Measurements from ENCODE around the gene TUSC2. TPM values are rescaled to one million over a fixed set of nuclear protein-coding genes. Genes with fewer than 3 reads are reported as not detected.

The TUSC2 gene
- total and polyA plus RNA-seq, 2 donors (not counting 1 experiment from before 2014, with no cell fraction given), result 28.2 to 29.3 TPM

DNA sequence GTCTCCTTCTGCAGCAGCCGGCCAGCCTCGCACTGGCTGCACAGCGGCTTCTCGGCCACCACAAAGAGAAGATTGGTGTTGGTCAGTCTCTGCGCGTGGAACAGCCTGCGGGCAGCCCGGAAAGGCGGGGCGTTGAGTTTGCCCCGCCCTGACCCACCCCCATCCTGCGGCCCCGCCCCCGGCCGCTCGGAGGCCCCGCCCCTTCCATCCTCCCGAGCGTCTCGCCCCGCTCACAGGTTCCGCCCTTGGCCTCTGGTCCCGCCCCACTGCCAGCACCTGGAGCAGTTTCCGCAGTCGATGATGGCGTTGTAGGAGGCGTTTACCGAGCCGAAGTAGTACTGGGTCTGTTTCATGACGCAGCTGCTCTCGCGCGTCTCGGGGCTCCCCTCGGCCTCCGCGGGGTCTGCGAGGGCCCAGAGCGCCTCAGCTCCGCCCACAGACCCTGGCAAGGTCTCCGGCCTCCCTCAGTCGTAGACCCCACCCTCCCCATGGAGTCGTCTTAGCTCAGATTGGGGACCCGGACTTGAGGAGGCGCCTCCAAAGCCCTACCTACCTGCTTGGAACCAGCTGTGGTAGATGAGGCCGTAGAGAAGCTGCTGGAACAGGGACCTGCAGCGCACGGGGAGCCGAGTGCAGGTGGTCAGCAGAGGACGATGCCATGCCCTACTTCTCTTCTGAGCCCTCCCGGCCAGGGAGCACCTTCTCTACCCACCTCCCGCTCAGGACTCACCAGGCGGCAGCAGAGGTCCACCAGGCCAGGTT is 37.2 kb upstream of the TUSC2 start:
- H3K9ac ChIP-seq (ENCODE audit: low read length), result peak overlapping the region; percentile 81
- Mint-ChIP-seq H3K27ac (peak overlapping the region; percentile 94), H3K27me3 (peaks cover 4% of the 10 kb centered on the region), H3K4me1 (peaks cover 21% of the 10 kb centered on the region), H3K9me3 (ENCODE audit: insufficient read depth) (no peaks in the 10 kb centered on the region), H3K4me3 (peak overlapping the region; percentile 91)
- H3K36me3 ChIP-seq (replicated peaks in 1 of 2; ENCODE audit: control extremely low read depth in 1 of 2, control insufficient read depth in 1 of 2, extremely low read depth in 1 of 2, insufficient read depth in 2 of 2, low read length in 1 of 2), result no peaks in the 10 kb centered on the region
- no peaks in the 10 kb centered on the region for H3K9me3 ChIP-seq (ENCODE audit: control extremely low read depth in 1 of 3, control insufficient read depth in 2 of 3, insufficient read depth in 1 of 3, low read length in 2 of 3)
- TF ChIP-seq, protein P1, sequence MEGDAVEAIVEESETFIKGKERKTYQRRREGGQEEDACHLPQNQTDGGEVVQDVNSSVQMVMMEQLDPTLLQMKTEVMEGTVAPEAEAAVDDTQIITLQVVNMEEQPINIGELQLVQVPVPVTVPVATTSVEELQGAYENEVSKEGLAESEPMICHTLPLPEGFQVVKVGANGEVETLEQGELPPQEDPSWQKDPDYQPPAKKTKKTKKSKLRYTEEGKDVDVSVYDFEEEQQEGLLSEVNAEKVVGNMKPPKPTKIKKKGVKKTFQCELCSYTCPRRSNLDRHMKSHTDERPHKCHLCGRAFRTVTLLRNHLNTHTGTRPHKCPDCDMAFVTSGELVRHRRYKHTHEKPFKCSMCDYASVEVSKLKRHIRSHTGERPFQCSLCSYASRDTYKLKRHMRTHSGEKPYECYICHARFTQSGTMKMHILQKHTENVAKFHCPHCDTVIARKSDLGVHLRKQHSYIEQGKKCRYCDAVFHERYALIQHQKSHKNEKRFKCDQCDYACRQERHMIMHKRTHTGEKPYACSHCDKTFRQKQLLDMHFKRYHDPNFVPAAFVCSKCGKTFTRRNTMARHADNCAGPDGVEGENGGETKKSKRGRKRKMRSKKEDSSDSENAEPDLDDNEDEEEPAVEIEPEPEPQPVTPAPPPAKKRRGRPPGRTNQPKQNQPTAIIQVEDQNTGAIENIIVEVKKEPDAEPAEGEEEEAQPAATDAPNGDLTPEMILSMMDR (IDR thresholded peaks at IDR 0.05), result no peak
- TF ChIP-seq EZH2 (IDR thresholded peaks at IDR 0.05; ENCODE audit: borderline replicate concordance, insufficient read depth, low read depth, low read length, poor library complexity, severe bottlenecking), result no peak
- H3K4me1 ChIP-seq (ENCODE audit: control insufficient read depth in 2 of 2, insufficient read depth in 2 of 2, low read length in 2 of 2), result peaks cover 13 to 22% of the 10 kb centered on the region in 2 donors
- intact Hi-C loops (cut with micrococcal nuclease), result loop anchor here (1.0 to 2.0 kb wide), 4 partner anchors 14 to 252 kb away; partner anchors contain the start of genes CYB561D2, HEMK1, MAPKAPK3 and NPRL2
- peaks cover 0 to 3% (median 0%) of the 10 kb centered on the region in 4 experiments for H3K27me3 ChIP-seq (replicated peaks in 1 of 4; ENCODE audit: control extremely low read depth in 1 of 4, control insufficient read depth in 3 of 4, insufficient read depth in 4 of 4, low read length in 3 of 4)
- 2% methylated on average over 49 of the region's 53 CpGs for WGBS (ENCODE audit: insufficient coverage)
- ChIA-PET POLR2A (interaction anchor here (0.5 to 2.8 kb wide), 12 partner anchors 14 to 1344 kb away, joined by 3 to 13 read pairs (median 6); partner anchors contain the start of genes CYB561D2, HEMK1, NPRL2 and RASSF1), CTCF (interaction anchor here (0.7 to 3.3 kb wide), 5 partner anchors 12 to 177 kb away, joined by 3 to 27 read pairs (median 5); partner anchors contain the start of genes CYB561D2 and NPRL2)
- peak; percentile 97 for ATAC-seq (ENCODE audit: low read depth)
- peak overlapping the region; percentile 78 to 86 for H3K27ac ChIP-seq (ENCODE audit: low read length in 2 of 2)
- no peaks in the 10 kb centered on the region for H3K79me2 ChIP-seq (ENCODE audit: control insufficient read depth, insufficient read depth, low read length)
- peak overlapping the region; percentile 91 for H2AFZ ChIP-seq (ENCODE audit: insufficient read depth, low read depth, low read length, poor library complexity, severe bottlenecking)
- H3K4me2 ChIP-seq (replicated peaks; ENCODE audit: low read depth, low read length, poor library complexity, severe bottlenecking), result peak overlapping the region; percentile 96
- peak; percentile 95 for DNase-seq
- H3K4me3 ChIP-seq (ENCODE audit: control extremely low read depth in 1 of 5, extremely low read depth in 1 of 5, insufficient read depth in 1 of 5, low read depth in 2 of 5, low read length in 4 of 5), result peak overlapping the region; percentile 24 to 84 (median 81)
- no peaks in the 10 kb centered on the region for H4K20me1 ChIP-seq (ENCODE audit: control insufficient read depth, insufficient read depth, low read length, poor library complexity, severe bottlenecking)
